HG02588 (cell line): ENCODE data around the gene PITPNC1.
"Not testable (repeated sequence)": the region's sequence is repeated elsewhere in the genome, so short reads cannot be mapped to it uniquely, and the experiment has no call there.

Experiments used
- ATAC-seq: cut with Tn5 transposase; IDR thresholded peaks from one replicate; pipeline ENCODE4 v1.9.1; 2021; ENCODE audit warnings: mild to moderate bottlenecking, moderate library complexity; ENCODE audit not compliant: unreplicated experiment

The PITPNC1 gene

GRCh38 chr17:67366193-67367157, 10.6 kb upstream of the PITPNC1 start, which contains the start of gene PSMD12:
Gene PSMD12 (minus strand): TSS chr17:67366577. CDS start chr17:67366519, 58 bp downstream.
- ATAC-seq, result peak; percentile 87

- no peak for ATAC-seq
Observed at GRCh38 chr17:67369676-67370075, 7.4 kb upstream of the PITPNC1 start.

GRCh38 chr17:67372751-67373150, 4.3 kb upstream of the PITPNC1 start:
- ATAC-seq, result no peak

GRCh38 chr17:67374329-67375053, 2.6 kb upstream of the PITPNC1 start:
- ATAC-seq, result peak; percentile 34

- no peak for ATAC-seq
Observed at GRCh38 chr17:67375054-67375427, 2.0 kb upstream of the PITPNC1 start.

- no peak for ATAC-seq
Observed at GRCh38 chr17:67375716-67376115, 1.4 kb upstream of the PITPNC1 start.

- no peak for ATAC-seq
Observed at GRCh38 chr17:67376415-67376736, 705 bp upstream of the PITPNC1 start.

- peak; percentile 6 for ATAC-seq
Observed at GRCh38 chr17:67377488-67378453, 690 bp downstream of the PITPNC1 start.

- ATAC-seq, result no peak
Observed at GRCh38 chr17:67378454-67379250, 1.6 kb downstream of the PITPNC1 start.

GRCh38 chr17:67379251-67379630, 2.2 kb downstream of the PITPNC1 start:
- ATAC-seq, result no peak

GRCh38 chr17:67381929-67382257, 4.8 kb downstream of the PITPNC1 start:
- ATAC-seq, result no peak

GRCh38 chr17:67385122-67385988, 8.3 kb downstream of the PITPNC1 start:
- ATAC-seq, result no peak

GRCh38 chr17:67386965-67387551, 10.0 kb downstream of the PITPNC1 start:
- ATAC-seq, result no peak

GRCh38 chr17:67388536-67388935, 11.5 kb downstream of the PITPNC1 start:
- not testable (repeated sequence) for ATAC-seq

GRCh38 chr17:67388986-67389385, 11.9 kb downstream of the PITPNC1 start:
- ATAC-seq, result no peak

GRCh38 chr17:67390006-67390645, 13.0 kb downstream of the PITPNC1 start:
- no peak for ATAC-seq

- ATAC-seq, result peak; percentile 78
Observed at GRCh38 chr17:67390646-67391361, 13.7 kb downstream of the PITPNC1 start.

GRCh38 chr17:67392111-67392510, 15.0 kb downstream of the PITPNC1 start:
- ATAC-seq, result no peak
